HepG2 (cell line): ENCODE measurements around the gene KLHL30. TPM values are rescaled to one million over a fixed set of nuclear protein-coding genes. Genes with fewer than 3 reads are reported as not detected.

Experiments
- ATAC-seq: fragments of 200-7000 bp; cut with Tn5 transposase; 3 replicates; pipeline ENCODE4 v1.9.1; 2020; ENCODE audit warnings: mild to moderate bottlenecking, moderate library complexity
- BruUV-seq: library from RNA; stranded (reverse); fragments of 400-500 nt; replicated peaks from 2 replicates; lab custom pipeline; 2021; lab: Mats Ljungman, UMichigan
- CTCF ChIA-PET: fragments of 300-600 bp; formaldehyde crosslinking; extraction: SDS; loops from one replicate; lab custom pipeline; 2021; ENCODE audit warnings: low total read pairs, inconsistent platforms, low intra/inter-chr PET ratio; lab: Yijun Ruan, JAX
- POLR2A ChIA-PET: fragments of 350-600 bp; sonication (Branson Sonifier 250); formaldehyde crosslinking; loops from one replicate; lab custom pipeline; 2020; ENCODE audit warnings: antibody characterized with exemption, inconsistent platforms; lab: Yijun Ruan, JAX
- DNase-seq: peaks from one replicate; pipeline ENCODE4 v3.0.0-alpha.2; 2015; ENCODE audit warnings: low spot score
- FAIRE-seq: peaks from 3 replicates; lab custom pipeline; 2011; peaks lifted over from hg19 to GRCh38; lab: Jason Lieb, UNC
- H2AFZ ChIP-seq: one replicate; pipeline ENCODE4 v1.6.1; 2011; ENCODE audit warnings: low read length, inconsistent platforms
- H3K27ac ChIP-seq: fragments of 300-600 bp; 3 replicates; pipeline ENCODE4 v1.8.0; 2011; ENCODE audit warnings: mixed run types, mild to moderate bottlenecking, mixed read lengths, low read length, inconsistent platforms; ENCODE audit not compliant: insufficient read depth; ENCODE audit errors: extremely low read length
- H3K27me3 ChIP-seq, 2 experiments: fragments of 200-600 bp in 1 of 2; 2 replicates in 1 of 2; 3 replicates in 1 of 2; pipeline versions ENCODE4 v1.6.0 to v1.8.0; 2011; ENCODE audit warnings: low read length in 2 of 2, mild to moderate bottlenecking in 2 of 2, moderate library complexity in 2 of 2, inconsistent platforms in 1 of 2; ENCODE audit not compliant: insufficient read depth in 2 of 2, control insufficient read depth in 1 of 2
- H3K36me3 ChIP-seq, 2 experiments: fragments of 200-600 bp in 1 of 2; replicated peaks in 1 of 2; 2 replicates in 1 of 2; 3 replicates in 1 of 2; pipeline versions ENCODE4 v1.5.1 to v1.8.0; 2011; ENCODE audit warnings: low read length in 2 of 2, inconsistent platforms in 1 of 2; ENCODE audit not compliant: insufficient read depth in 2 of 2, control insufficient read depth in 1 of 2
- H3K4me1 ChIP-seq: 2 replicates; pipeline ENCODE4 v1.5.1; 2012; ENCODE audit warnings: low read length, inconsistent platforms; ENCODE audit not compliant: insufficient read depth
- H3K4me2 ChIP-seq: 2 replicates; pipeline ENCODE4 v1.6.0; 2011; ENCODE audit warnings: low read depth, low read length, inconsistent platforms
- H3K4me3 ChIP-seq, 3 experiments: fragments of 200-600 bp in 1 of 3; sonication (generic), shearing (Covaris generic) in 1 of 3; replicated peaks in 1 of 3; 2 replicates each; pipeline ENCODE4 v1.5.1; 2011 to 2016; ENCODE audit warnings: low read length in 3 of 3, inconsistent platforms in 2 of 3, low read depth in 2 of 3, mild to moderate bottlenecking in 2 of 3, control low read depth in 1 of 3, mixed read lengths in 1 of 3; ENCODE audit not compliant: insufficient read depth in 1 of 3
- H3K79me2 ChIP-seq: one replicate; pipeline ENCODE4 v1.6.1; 2011; ENCODE audit warnings: low read length, inconsistent platforms; ENCODE audit not compliant: insufficient read depth
- H3K9ac ChIP-seq: 2 replicates; pipeline ENCODE4 v1.6.0; 2011; ENCODE audit warnings: mild to moderate bottlenecking, low read depth, low read length, inconsistent platforms; ENCODE audit not compliant: insufficient read depth
- H3K9me3 ChIP-seq: 2 replicates; pipeline ENCODE4 v1.5.1; 2012; ENCODE audit warnings: mild to moderate bottlenecking, low read length
- H4K20me1 ChIP-seq: 2 replicates; pipeline ENCODE4 v1.6.0; 2011; ENCODE audit warnings: inconsistent platforms, mild to moderate bottlenecking, low read length, moderate library complexity; ENCODE audit not compliant: insufficient read depth
- AGO2 ChIP-seq: fragments of 200-400 bp; formaldehyde crosslinking; optimal IDR thresholded peaks from 2 replicates; pipeline ENCODE3; 2017; ENCODE audit warnings: mild to moderate bottlenecking, low read depth, low read length, moderate library complexity
- CEBPB ChIP-seq: IDR thresholded peaks from 2 replicates; pipeline ENCODE4 v1.6.1; 2011; ENCODE audit warnings: low read depth, low read length, improper control_type of control experiment, borderline replicate concordance
- JUN ChIP-seq: sonication (generic); formaldehyde crosslinking; IDR thresholded peaks from 2 replicates; pipeline ENCODE4 v1.4.0; 2020; ENCODE audit warnings: mild to moderate bottlenecking, missing genetic modification reagents
- KDM1A ChIP-seq: IDR thresholded peaks from 2 replicates; pipeline ENCODE4 v1.6.1; 2016; ENCODE audit warnings: missing compliant biosample characterization
- NR3C1 ChIP-seq: sonication (generic); formaldehyde crosslinking; IDR thresholded peaks from 2 replicates; pipeline ENCODE4 v1.4.0; 2020; ENCODE audit warnings: missing genetic modification reagents
- RBM22 ChIP-seq: fragments of 200-400 bp; formaldehyde crosslinking; optimal IDR thresholded peaks from 2 replicates; pipeline ENCODE3; 2017; ENCODE audit warnings: mild to moderate bottlenecking, low read length, moderate library complexity
- SRSF4 ChIP-seq: fragments of 200-400 bp; formaldehyde crosslinking; IDR thresholded peaks from one replicate; pipeline ENCODE4 v1.6.1; 2018; ENCODE audit warnings: mild to moderate bottlenecking, low read depth, low read length, moderate library complexity; ENCODE audit not compliant: poor library complexity, severe bottlenecking
- ZNF180 ChIP-seq: sonication (generic); formaldehyde crosslinking; IDR thresholded peaks from 2 replicates; pipeline ENCODE4 v1.4.0; 2020; ENCODE audit warnings: low read depth, missing genetic modification reagents, borderline replicate concordance
- WGBS: methylation state at CpG from one replicate; pipeline ENCODE4 v1.1.6; 2017; ENCODE audit warnings: low lambda C conversion rate; 5-methylcytosine and 5-hydroxymethylcytosine counted together
- in situ Hi-C: cut with HindIII; loops from 2 replicates; pipeline ENCODE4 v1.10.0; 2017; ENCODE audit warnings: low pct_unique_long_range_greater_than_20kb; ENCODE audit not compliant: extremely low pct_ligation_motif_present
- intact Hi-C: fragments of 100-400 bp; cut with micrococcal nuclease; formaldehyde crosslinking; loops from one replicate; pipeline ENCODE4 v1.10.0; 2022; ENCODE audit not compliant: unreplicated experiment
- polyA plus RNA-seq, 8 experiments: library from polyadenylated mRNA; depleted of rRNA in 3 of 8; stranded (reverse) in 7 of 8; unstranded in 1 of 8; fragments of >200 nt; fragmentation: Illumina TruSeq in 4 of 8; extraction: Trizol in 4 of 8; gene quantifications; 2 replicates each; pipeline versions ENCODE4 v1.2.1 to v1.2.3, GENCODE V29; 2011 to 2016; ENCODE audit warnings: low read depth in 4 of 8, missing spikeins in 1 of 8, mixed read lengths in 1 of 8; ENCODE audit not compliant: insufficient read depth in 1 of 8
- total RNA-seq, 5 experiments: library from RNA; depleted of rRNA; stranded (reverse); fragments of >200 nt; fragmentation: Illumina TruSeq; extraction: Trizol; gene quantifications; 2 replicates each; pipeline ENCODE4 v1.2.3, GENCODE V29; 2016; ENCODE audit warnings: low read depth in 1 of 5

Gene KLHL30
- total and polyA plus RNA-seq, 2 of the 13 experiments (the other 11 are each of a cell fraction or from before 2014, with no cell fraction given) = 0.05 TPM; not detected in 1

DNA sequence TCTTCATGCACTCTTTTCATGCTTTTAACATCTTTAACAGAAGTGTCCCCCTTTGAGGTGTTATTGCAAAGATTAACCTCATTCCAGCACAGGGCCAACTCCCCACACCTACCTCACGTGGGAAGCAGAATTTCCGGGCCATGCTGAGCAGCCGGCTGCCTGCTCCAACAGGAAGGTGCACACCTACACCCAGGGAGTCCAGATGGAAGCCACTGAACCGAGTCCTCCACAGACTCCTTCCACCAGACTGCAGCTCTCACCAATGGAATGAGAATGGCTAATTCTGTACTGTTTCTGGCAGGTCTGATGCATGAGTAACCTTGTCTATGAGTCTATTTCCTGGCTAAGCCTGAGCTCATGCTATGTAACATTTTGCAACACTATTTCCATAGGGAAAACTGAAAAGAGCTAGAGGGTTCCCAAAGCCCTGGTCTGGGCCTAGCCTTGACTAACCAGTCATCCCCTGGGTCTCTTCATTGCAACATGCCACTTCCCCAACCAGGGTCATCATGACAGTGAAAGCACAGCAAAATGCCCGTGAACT, 31.3 kb downstream of the KLHL30 start:
- H2AFZ ChIP-seq = no peak overlapping the region
- TF ChIP-seq RBM22 = peak; percentile 54
- no peak for TF ChIP-seq NR3C1 (CRISPR knock-in tag)
- TF ChIP-seq KDM1A (CRISPR knock-in tag) = no peak
- BruUV-seq = no TSS peak
- no peaks in the 10 kb centered on the region for H4K20me1 ChIP-seq
- no peak for ATAC-seq
- CTCF ChIA-PET = no interaction called here
- H3K9me3 ChIP-seq = no peaks in the 10 kb centered on the region
- no peak overlapping the region for H3K4me2 ChIP-seq
- H3K27me3 ChIP-seq = peaks cover 0 to 1% of the 10 kb centered on the region in 2 experiments; a peak in 1 of 5 replicates
- no peak overlapping the region for H3K27ac ChIP-seq
- no peak for FAIRE-seq
- WGBS = 94% methylated on average over 5 of the region's 5 CpGs
- H3K36me3 ChIP-seq = peaks cover 27 to 53% of the 10 kb centered on the region in 2 experiments
- DNase-seq = no peak
- intact Hi-C loops = no loop called here
- H3K9ac ChIP-seq = no peak overlapping the region
- POLR2A ChIA-PET = no interaction called here
- in situ Hi-C loops = no loop called here
- H3K4me3 ChIP-seq = no peak overlapping the region
- H3K4me1 ChIP-seq = peaks cover 12% of the 10 kb centered on the region
- H3K79me2 ChIP-seq = no peaks in the 10 kb centered on the region

DNA sequence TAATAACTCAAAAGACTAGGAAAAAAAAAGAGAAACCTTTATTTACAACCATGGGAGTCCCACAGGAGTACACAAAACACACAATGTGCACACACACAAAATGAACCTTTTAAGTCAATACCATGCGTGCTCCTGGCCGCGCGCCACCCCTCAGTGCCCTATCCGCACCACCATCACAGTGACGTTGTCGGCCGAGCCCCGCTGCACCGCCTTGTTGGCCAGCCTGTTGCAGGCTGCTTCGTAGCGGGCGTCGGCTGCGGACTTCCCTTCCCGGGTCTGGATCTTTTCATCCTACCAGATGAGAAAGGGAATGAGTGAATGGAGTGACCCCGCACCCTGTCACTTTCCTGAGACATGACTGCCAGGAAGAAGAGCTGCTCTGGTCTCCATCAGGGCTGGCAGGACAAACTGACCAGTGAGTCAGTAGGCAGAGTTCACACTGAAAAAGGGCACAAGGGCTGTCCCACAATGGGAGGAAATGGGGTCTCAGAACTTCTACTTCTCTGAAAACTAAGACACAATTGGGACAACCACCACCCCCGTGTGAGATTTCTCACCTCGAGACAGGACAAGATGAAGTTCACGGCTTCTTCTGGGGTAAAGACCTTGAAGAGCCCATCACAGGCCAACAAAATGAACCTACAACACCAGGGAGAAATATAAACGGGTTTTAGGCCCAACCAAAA, 32.1 kb downstream of the KLHL30 start:
- FAIRE-seq = no peak
- Histone ChIP-seq H3K36me3 (peaks cover 30 to 56% of the 10 kb centered on the region in 2 experiments), H4K20me1 (no peaks in the 10 kb centered on the region), H3K4me3 (no peak overlapping the region), H3K79me2 (no peaks in the 10 kb centered on the region), H3K27me3 (no peaks in the 10 kb centered on the region), H3K27ac (no peak overlapping the region), H3K4me2 (no peak overlapping the region), H2AFZ (no peak overlapping the region), H3K4me1 (peaks cover 12% of the 10 kb centered on the region), H3K9ac (no peak overlapping the region), H3K9me3 (no peaks in the 10 kb centered on the region)
- no peak for ATAC-seq
- WGBS = 96% methylated on average over 21 of the region's 21 CpGs
- CTCF ChIA-PET = no interaction called here
- BruUV-seq = no TSS peak
- POLR2A ChIA-PET = no interaction called here
- TF ChIP-seq ZNF180 (CRISPR knock-in tag) (no peak), CEBPB (no peak), JUN (CRISPR knock-in tag) (no peak), AGO2 (peak; percentile 48), SRSF4 (no peak)
- no peak for DNase-seq
- intact Hi-C loops = no loop called here
- in situ Hi-C loops = no loop called here
